ENCODE data around the gene SP8. TPM values are rescaled to one million over a fixed set of nuclear protein-coding genes. Genes with fewer than 3 reads are reported as not detected.

SP8 gene
- total RNA-seq, 2 donors from 2014 or later = 0.15 TPM; not detected in 1

DNA sequence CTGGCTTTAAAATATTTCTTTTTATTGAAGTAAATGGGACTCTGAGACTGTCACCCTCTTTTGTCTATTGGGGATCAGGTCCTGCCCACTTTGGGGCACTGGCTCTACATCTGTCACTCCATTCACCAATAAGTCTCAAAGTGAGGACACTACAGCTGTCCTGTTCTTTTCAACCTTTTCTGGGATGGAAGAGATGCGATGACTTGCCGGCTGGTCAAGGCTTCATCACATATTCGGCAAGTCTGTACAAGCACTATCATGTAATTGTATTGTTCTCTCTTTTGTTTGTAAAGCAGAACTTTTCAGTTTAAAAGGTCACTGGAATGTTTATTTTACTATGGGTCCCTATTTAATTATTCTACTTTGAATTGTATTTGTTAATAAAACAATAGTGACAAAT, 17.7 kb upstream of the SP8 start:
- H3K9me3 ChIP-seq = no peaks in the 10 kb centered on the region
- no peaks in the 10 kb centered on the region for H3K36me3 ChIP-seq
- H3K27ac ChIP-seq = no peak overlapping the region
- no peak for TF ChIP-seq CTCF (IDR thresholded peaks at IDR 0.05)
- no peaks in the 10 kb centered on the region for H3K4me1 ChIP-seq
- peaks cover 12% of the 10 kb centered on the region for H3K27me3 ChIP-seq
- intact Hi-C loops (cut with DNase I) = no loop called here
- H3K9ac ChIP-seq (ENCODE audit: low read depth in 2 of 2, low read length in 2 of 2) = no peak overlapping the region
- no peak for DNase-seq
- no peak overlapping the region for H3K4me3 ChIP-seq

DNA sequence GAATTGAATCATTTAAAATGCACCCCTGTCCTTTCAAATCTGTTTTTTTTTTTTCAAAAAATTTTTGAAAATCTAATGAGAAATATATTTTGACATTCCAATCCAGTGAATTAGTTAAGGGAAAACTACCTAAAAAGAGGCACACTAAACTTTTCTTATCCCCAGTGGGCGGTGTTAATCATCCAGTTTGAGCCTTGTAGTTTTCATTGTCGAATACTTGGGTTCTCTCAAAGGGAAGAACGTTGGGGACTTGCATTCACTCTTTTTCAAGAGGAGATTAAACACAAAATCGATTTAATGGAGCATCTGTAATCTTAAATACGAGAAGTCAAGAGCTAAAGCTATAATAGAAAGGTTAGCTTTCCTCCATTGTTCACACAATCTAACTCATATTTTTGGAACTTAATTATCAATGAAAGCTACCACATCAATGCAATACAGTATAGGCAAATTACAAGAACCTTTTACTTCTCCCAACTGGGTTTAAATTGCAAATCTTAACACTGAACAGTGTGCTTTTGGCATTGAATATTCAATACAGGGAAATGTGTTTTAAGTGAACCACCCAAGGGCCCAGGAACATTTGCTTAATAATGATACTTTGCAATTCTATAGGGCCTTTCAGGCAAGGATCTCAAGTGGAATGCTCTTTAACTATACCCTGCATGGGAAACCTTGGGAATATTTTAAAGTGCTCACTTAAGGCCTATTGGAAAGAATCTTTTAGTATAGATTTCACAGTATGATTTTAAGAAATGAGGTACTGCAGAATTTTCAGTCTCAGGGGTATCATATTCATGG, 13.1 kb upstream of the SP8 start:
- intact Hi-C loops (cut with DNase I) = loop anchor here (10.0 kb wide), 1 partner anchor 1145 kb away; the partner anchor contains the start of gene CDCA7L
- peaks cover 49% of the 10 kb centered on the region for H3K27me3 ChIP-seq

GRCh38 chr7:20798694-20799121, 12.0 kb upstream of the SP8 start:
- H3K36me3 ChIP-seq = no peaks in the 10 kb centered on the region
- H3K9ac ChIP-seq (ENCODE audit: low read depth in 2 of 2, low read length in 2 of 2) = no peak overlapping the region
- peak overlapping the region; percentile 43 for H3K4me3 ChIP-seq
- intact Hi-C loops (cut with DNase I) = loop anchor here (10.0 kb wide), 1 partner anchor 1146 kb away; the partner anchor contains the start of gene CDCA7L
- peaks cover 59% of the 10 kb centered on the region for H3K27me3 ChIP-seq
- DNase-seq = no peak
- no peaks in the 10 kb centered on the region for H3K9me3 ChIP-seq
- H3K4me1 ChIP-seq = peaks cover 9% of the 10 kb centered on the region
- TF ChIP-seq CTCF (IDR thresholded peaks at IDR 0.05) = no peak
- no peak overlapping the region for H3K27ac ChIP-seq

More for the DNA sequence above, 13.1 kb upstream of the SP8 start:
- H3K4me1 ChIP-seq = peaks cover 9% of the 10 kb centered on the region
- TF ChIP-seq CTCF (IDR thresholded peaks at IDR 0.05) = no peak
- DNase-seq = no peak
- no peaks in the 10 kb centered on the region for H3K36me3 ChIP-seq
- no peak overlapping the region for H3K9ac ChIP-seq (ENCODE audit: low read depth in 2 of 2, low read length in 2 of 2)
- no peak overlapping the region for H3K27ac ChIP-seq
- H3K4me3 ChIP-seq = no peak overlapping the region
- H3K9me3 ChIP-seq = no peaks in the 10 kb centered on the region

DNA sequence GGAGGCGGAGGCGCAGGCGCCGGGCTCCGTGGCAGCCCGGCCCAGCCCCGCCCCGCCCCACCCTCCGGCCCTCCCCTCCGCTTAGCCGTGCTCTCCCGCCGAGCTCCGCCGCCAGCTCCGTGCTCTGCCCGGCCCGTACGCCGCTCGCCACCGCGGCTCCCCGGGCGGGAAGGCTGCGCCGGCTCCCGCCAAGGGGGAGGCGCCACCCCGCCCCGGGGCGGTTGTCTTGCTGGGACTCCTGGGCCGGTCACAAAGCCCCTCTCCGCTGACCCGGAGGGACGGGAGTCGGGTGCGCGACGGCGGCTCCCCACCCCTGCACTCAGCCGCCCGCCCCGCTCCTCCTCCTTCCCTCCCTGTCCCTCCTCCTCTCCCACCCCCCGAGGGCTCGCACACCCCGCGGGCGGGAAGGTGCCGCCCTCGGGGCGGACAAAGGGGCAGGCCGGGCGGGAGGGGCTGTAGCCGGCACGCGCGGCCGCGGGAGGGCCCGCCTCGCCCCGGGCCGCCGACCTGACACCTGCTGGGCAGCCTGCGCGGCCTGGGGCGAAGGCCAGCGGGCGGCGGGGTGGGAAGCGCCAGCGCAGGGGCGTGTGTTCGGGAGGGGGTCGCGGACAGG, 11.5 kb upstream of the SP8 start:
- H3K27ac ChIP-seq = no peak overlapping the region
- no peaks in the 10 kb centered on the region for H3K36me3 ChIP-seq
- intact Hi-C loops (cut with DNase I) = loop anchor here (10.0 kb wide), 1 partner anchor 1147 kb away; the partner anchor contains the start of gene CDCA7L
- no peaks in the 10 kb centered on the region for H3K9me3 ChIP-seq
- H3K4me1 ChIP-seq = peaks cover 9% of the 10 kb centered on the region
- no peak overlapping the region for H3K9ac ChIP-seq (ENCODE audit: low read depth in 2 of 2, low read length in 2 of 2)
- H3K27me3 ChIP-seq = peaks cover 64% of the 10 kb centered on the region
- no peak for TF ChIP-seq CTCF (IDR thresholded peaks at IDR 0.05)
- peak overlapping the region; percentile 43 for H3K4me3 ChIP-seq
- peak; percentile 76 for DNase-seq

DNA sequence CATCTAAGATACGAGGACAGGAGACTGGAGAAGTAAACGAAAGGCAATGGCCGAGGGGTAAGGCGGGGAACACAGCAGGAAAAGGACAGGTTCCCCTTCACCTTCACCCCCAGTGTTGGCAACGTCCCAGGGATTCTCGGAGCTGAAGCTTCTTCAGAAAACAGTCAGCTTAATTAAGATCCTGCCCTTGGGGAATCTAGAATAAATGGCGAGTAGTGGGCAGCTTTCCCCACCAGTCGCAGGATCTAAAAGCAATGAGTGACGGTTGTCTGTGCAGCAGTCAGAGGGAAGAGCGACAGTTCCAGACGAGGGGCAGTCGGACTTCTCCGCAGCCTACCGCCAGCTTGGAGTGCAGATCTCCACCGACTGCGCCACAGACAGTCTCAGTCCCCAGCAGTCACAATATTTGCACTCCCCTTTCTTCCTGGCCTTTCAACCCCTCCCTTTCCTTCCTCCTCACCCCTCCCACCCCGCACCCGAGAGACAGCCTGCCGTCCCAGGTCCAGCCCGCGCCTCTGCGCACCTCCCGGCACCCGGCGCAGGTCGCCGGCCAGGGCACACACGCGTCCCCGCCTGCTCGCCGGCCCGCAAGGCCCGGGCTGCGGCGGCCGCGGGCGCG, 10.9 kb upstream of the SP8 start:
- no peaks in the 10 kb centered on the region for H3K36me3 ChIP-seq
- no peak overlapping the region for H3K27ac ChIP-seq
- peak overlapping the region; percentile 21 to 39 for H3K9ac ChIP-seq (ENCODE audit: low read depth in 2 of 2, low read length in 2 of 2)
- peak; percentile 38 for DNase-seq
- TF ChIP-seq CTCF (IDR thresholded peaks at IDR 0.05) = no peak
- peak overlapping the region; percentile 43 for H3K4me3 ChIP-seq
- intact Hi-C loops (cut with DNase I) = loop anchor here (10.0 kb wide), 1 partner anchor 1147 kb away; the partner anchor contains the start of gene CDCA7L
- H3K27me3 ChIP-seq = peaks cover 71% of the 10 kb centered on the region
- H3K9me3 ChIP-seq = no peaks in the 10 kb centered on the region
- H3K4me1 ChIP-seq = peaks cover 9% of the 10 kb centered on the region
